Astrocyte of the cerebellum (primary cell): Measurements from ENCODE around the gene KCNA10.

Experiments used
- DNase-seq: peaks from one replicate; pipeline ENCODE4 v3.0.0-alpha.2; 2011; ENCODE audit warnings: low read depth
- H3K4me3 ChIP-seq: 2 replicates; pipeline ENCODE4 v1.5.1; 2011; ENCODE audit warnings: mild to moderate bottlenecking, low read depth, low read length, moderate library complexity
- CTCF ChIP-seq: IDR thresholded peaks from 2 replicates; pipeline ENCODE4 v1.5.1; 2012; ENCODE audit warnings: low read length, low read depth, moderate library complexity, mild to moderate bottlenecking; ENCODE audit errors: missing control alignments
- in situ Hi-C: cut with HindIII; loops from 2 replicates; pipeline ENCODE4 v1.10.0; 2017; ENCODE audit warnings: low sequenced_read_pairs

KCNA10 gene

GRCh38 chr1:110519125-110519810 is at the start of gene KCNA10:
KCNA10 (minus strand) TSS chr1:110519175; CDS start chr1:110518787, 388 bp downstream.
- TF ChIP-seq CTCF, result no peak
- in situ Hi-C loops, result no loop called here
- no peak within 1 kb of the TSS for H3K4me3 ChIP-seq
- no peak for DNase-seq

- in situ Hi-C loops, result no loop called here
- H3K4me3 ChIP-seq, result no peak overlapping the region
- no peak for TF ChIP-seq CTCF
- no peak for DNase-seq
Observed at GRCh38 chr1:110566836-110567235, 47.9 kb upstream of the KCNA10 start.

- TF ChIP-seq CTCF, result no peak
- H3K4me3 ChIP-seq, result no peak overlapping the region
- DNase-seq, result no peak
- in situ Hi-C loops, result no loop called here
Observed at GRCh38 chr1:110565565-110565964, 46.6 kb upstream of the KCNA10 start.

- TF ChIP-seq CTCF, result no peak
- in situ Hi-C loops, result no loop called here
- no peak overlapping the region for H3K4me3 ChIP-seq
- no peak for DNase-seq
Observed at GRCh38 chr1:110563089-110563488, 44.1 kb upstream of the KCNA10 start.

- no peak for TF ChIP-seq CTCF
- in situ Hi-C loops, result no loop called here
Observed at GRCh38 chr1:110561596-110561995, 42.6 kb upstream of the KCNA10 start.

GRCh38 chr1:110559157-110559556 is 40.2 kb upstream of the KCNA10 start:
- no peak for TF ChIP-seq CTCF
- in situ Hi-C loops, result no loop called here
- no peak for DNase-seq
- H3K4me3 ChIP-seq, result no peak overlapping the region

More at GRCh38 chr1:110561596-110561995, 42.6 kb upstream of the KCNA10 start:
- no peak overlapping the region for H3K4me3 ChIP-seq
- DNase-seq, result no peak
